ENCODE data around the gene CDYL2. TPM values are rescaled to one million over a fixed set of nuclear protein-coding genes. Genes with fewer than 3 reads are reported as not detected.

Gene CDYL2
- polyA plus RNA-seq, 1 donor: 2.5 TPM

DNA sequence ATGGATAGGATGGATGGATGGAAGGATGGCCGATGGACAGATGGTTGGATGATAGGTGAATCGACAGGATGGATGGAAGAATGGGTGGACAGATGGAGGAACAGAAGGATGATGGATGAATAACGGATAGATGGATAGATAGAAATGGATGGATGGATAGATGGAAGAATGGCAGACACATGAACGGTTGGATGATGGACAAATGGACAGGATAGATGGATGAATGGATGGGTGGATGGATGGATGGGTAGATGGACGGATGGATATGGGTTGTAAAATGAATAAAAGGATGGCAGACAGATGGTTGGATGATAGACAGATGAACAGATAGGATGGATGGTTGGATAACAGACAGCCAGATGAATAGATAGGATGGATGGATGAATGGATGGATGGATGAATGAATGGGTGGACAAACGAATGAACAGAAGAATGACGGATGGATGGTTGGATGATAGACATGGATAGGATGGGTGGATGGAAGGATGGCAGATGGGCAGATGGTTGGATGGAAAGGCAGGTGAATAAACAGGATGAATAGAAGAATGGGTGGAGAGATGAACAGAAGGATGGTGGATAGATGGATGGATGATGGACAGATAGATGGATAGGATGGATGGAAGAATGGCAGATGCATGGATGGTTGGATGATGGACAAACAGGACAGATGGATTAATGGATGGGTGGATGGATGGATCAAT, 207.7 kb downstream of the CDYL2 start:
- DNase-seq (ENCODE audit: low read depth): no peak

DNA sequence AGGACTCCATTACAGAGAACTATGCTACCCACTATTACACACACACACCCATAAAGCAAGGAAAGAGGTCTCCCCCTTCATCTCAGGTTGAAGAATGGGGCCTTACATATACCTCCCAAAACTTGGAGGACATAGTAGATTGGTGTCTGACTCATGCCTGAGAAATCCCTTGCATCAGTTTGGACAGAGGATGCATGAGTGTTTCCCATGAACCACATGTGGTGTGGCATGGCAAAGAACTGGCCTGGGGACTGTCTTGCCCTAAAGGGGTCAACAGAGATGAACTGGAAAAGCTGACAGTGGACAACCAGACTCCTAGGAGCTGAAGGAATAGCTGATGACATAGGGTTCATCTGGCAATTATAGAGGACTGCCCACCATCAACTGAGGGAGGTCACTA, 209.6 kb downstream of the CDYL2 start:
- no peak for DNase-seq (ENCODE audit: low read depth)

DNA sequence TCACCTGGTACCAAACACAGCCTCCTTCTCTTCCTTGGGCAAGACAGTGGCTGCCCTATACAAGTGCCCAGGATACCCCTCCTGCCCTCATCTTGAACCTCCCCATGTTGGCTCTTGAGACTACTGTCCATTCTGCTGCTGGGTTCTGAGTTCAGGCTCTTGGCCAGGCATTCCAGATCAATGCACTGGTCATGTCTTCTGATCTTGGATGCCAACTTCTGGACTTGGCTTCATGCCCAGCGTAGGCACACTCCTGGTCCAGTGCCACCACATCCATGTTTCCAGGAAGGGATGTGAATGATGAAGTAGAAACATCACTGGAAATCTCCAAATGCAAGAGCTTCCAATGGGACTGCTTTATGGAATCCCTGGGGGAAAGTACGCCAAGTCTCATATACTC, 212.1 kb downstream of the CDYL2 start:
- DNase-seq (ENCODE audit: low read depth): no peak

DNA sequence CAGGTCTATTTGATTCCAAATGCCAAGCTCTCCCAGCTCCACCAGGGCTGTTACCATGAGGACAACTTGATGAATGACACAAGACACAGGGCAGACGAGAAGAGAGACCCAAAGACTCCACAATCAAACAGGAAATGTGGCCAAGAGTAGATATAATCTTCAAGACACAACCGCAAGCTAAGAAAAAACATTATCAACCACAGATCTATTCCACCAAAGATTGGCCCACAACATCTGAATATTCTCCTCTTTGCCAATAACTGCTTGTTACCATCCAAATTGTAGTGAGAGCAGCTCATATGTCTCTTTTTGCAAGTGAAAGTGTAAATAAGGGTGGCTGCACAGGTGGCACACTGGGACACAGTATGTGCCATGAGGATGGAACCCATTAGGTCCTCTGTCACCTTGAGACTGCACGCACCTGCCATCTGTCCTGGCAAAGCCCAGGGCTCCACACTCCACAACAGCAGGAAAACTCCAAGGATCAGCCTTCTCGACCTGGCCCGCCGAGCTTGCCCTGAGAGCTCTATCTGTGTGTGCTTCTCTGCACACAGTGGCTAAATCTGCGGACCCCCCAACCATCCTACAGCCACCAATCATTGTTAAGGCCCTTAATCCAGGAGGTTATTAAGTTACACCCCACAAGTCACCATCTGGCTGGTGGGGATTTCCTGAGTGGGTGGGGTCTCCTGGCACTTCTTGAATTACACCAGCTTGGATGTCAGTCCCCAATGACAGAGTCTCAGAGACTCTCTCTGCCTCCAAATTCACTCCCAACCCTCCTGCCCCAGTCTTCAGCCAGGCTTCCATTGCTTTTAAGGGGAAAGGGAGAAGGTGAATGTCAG, 213.1 kb downstream of the CDYL2 start:
- no peak for DNase-seq (ENCODE audit: low read depth)

DNA sequence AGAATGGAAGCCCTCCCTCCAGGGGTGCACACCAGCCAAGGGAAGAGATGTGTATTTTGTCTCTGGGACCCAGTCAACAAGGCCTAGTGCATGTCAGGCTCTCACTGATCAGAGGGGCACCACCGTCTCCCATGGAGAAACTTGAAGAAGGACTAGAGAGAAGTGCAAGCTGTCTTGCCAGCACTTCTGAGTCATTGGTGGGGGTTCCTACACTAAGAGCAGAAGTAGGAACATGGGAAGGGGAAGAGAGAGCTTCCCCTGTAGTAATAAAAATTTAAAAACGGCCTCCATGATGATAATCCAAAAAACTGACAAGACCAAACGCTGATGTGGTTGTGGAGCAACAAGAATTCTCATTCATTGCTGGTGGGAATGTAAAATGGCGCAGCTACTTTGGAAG, 217.3 kb downstream of the CDYL2 start:
- no peak for DNase-seq (ENCODE audit: low read depth)

DNA sequence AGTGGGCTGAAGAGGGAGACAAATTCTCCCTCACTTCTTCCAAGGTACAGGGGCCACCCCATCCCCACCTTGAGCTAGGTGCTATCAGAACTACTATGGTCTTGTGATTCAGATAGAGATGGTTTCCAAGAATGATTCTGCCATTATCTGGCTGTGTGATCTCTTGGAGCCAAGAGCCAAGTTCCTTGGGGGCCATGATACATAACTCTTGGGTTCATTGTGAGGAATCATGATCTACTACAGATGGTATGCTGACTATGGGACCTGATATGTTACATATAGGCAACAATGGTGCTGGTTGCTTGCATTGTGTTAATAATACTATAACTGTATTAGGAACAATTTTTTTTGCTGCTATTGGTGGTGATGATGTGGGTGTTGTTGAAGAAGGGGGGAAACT, 217.9 kb downstream of the CDYL2 start:
- no peak for DNase-seq (ENCODE audit: low read depth)

DNA sequence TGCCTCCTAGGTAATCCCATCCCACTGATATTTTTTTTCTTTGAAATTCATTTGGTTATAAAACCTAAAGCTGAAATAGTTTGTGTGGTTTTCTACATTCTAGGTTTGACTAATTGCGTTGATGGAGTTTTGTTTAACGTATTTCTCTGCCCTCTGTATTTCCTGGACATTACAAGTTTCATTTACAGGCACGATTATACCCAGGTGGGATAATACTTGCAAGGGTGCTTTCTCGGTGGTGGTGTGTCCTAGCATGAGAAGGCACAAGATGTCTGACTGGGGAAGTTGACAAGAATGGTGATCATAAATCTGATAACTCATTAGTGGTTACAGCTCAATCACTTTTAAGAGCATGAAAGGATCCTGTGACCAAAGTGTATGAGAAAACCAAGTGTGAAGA, 218.6 kb downstream of the CDYL2 start:
- DNase-seq (ENCODE audit: low read depth): no peak

DNA sequence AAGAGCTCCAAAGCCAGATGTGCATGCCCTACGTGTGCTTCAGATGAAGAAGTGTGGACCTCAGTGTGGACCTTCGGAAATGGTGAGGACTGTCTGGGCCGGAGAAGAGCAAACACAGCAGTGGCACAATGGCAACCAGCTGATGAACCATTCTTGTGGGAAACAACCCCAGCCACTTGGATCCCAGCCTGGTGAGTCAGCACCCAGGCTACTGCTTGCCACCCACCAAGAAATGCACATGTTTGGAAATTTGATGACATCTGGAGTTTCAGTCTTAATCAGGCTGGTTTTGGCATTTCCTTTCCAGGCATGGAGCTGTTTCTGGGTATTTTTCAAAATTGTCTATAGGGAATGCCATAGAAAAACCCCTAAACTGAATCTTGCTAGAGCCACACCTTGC, 220.9 kb downstream of the CDYL2 start:
- DNase-seq (ENCODE audit: low read depth): no peak

DNA sequence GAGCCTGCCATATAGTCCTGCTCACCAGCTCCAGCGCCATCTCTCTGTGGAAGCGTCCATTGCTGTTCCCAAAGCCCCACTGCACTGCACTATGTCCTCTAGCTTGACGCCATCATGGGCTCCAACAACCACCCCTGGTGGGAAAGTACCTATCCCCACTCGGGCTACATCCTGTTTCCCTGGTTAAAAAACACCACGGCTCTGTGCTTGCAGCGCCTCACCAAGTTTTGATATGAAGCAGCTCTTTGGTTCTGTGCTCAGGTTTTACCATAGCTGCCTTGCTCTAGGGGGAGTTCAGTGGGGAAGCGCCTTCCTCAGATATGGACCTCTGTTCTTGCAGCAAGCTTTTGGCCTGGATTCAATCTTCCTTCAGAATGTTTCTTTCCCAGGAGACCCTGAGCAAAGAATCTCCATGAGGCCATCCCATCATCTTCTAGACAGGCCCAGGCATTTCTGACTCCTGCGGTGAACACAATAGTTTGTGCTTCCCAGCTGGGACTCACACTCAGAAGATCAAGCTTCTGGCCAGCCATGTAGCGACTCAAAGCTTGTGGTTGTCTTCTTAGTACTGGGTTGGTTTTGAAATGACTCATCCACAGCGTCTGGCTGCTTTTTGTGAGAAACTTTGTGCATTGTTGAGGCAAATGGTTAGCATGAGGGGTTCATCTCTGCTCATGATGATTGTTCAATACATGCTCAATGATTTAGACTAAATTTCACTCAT, 224.1 kb downstream of the CDYL2 start:
- DNase-seq (ENCODE audit: low read depth): no peak

DNA sequence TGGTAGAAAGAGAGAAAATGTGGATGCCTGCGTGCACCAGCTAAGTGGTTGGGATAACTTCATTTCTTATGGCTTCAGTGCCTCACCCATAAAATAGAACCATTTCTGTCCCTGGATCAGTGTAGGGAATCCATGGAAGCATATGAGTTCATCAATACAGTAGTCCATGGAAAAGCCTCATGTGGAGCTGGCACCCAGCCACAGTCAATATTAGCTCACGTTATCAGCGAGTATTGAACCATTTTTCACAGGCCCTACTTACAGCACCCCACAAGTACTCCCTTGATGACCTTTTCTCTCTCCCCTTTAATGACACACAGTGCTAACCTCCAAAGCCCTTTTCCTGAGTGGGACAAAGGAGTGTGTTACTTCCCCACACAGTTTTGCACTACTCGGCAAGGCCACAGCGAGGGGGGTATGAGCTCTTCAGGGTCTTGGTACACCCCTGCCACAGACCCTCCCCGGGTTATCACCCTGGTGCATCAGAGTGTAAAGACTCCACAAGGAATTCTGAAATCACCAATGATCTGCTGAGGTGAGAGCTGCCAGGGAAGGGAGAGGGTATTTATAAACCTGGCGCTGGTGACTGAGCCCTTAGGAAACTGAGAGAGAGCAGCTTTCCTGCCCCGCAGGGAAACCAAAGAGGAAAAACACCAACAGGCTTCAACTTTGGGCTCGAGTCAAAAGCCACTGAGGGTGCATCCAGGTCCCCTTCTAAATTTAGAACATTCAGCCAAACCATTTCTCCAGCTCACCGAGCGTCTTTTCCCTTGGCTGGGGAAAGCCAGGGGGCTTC, 226.7 kb downstream of the CDYL2 start:
- no peak for DNase-seq (ENCODE audit: low read depth)

DNA sequence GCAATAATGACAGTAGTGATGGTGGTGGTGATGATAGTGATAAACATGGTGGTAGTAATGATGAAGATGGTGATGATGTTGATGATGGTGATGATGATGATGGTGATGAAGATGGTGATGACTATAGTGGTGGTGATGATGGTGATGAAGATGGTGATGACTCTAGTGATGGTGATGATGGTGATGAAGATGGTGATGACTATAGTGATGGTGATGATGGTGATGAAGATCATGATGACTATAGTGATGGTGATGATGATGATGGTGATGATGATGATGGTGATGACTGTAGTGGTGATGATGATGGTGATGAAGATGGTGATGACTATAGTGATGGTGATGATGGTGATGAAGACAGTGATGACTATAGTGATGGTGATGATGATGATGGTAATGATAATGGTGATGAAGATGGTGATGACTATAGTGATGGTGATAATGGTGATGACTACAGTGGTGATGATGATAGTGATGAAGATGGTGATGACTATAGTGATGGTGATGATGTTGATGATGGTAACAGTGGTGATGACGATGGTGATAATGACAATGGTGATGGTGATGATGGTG, 228.0 kb downstream of the CDYL2 start:
- DNase-seq (ENCODE audit: low read depth): no peak

DNA sequence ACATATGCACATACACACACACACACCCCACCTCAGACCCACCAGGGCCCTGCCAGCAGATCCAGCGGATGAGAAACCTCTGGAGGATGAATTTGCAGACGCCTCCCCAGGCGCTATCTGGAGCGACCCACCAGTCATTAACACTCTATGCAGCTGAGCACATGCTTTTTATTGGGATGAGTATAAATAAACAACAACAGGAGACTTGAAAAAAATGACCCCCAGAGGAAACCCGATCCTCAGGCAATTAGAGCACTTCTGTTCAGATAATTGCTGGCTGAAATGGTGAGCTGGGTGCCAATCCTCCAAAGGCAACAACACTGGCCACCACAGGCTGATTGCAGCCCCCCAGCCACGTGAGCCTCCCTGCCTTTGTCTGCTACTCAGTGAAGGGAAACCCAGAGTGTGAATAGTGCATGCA, 230.7 kb downstream of the CDYL2 start:
- DNase-seq (ENCODE audit: low read depth): no peak

DNA sequence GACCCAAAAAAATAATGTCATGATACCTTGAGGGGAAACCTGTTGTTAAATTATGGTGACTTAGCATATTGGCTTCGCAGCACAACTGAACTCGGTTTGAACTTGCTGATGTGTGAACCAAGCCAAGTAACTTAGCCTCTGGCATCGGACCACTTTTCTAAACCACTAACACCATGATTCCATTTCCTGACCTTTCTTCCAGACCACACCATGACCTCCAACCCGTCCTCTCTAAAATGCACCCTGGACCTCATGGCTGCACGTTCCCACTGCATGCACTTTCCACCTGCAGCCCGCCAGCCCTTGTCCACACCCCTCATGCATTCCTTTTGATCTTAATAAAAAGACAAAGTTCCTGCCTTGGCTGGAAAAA, 234.3 kb downstream of the CDYL2 start:
- DNase-seq (ENCODE audit: low read depth): no peak

DNA sequence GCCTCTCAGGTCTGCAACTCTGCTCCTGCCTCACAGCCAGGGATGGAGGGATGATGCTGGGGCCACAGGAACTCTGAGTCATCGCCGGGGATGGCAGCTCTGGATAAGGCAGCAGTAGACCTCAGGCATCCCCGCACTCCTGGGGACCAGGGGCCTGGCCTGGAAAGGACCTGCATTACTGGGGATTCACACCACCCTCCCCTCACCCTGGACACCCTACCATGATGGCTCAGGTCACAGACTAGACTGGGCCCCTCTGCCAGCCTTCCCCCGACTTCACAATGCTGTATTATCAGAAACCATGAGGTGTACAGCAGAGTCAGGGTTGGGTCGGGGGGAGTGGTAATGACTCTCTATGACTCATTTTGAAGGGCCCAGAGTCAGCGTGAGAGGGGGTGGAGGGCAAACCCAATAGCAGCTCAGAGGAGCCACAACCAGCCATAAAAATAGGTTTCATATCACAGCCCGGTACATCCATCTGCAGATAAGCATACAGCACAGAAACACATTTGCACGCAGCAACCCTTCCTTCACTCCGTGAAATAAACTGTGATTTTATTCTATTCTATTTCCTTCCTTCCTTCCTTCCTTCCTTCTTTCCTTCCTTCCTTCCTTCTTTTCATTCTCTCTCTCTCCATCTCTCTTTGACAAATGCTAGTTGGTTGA, 234.8 kb downstream of the CDYL2 start:
- no peak for DNase-seq (ENCODE audit: low read depth)

DNA sequence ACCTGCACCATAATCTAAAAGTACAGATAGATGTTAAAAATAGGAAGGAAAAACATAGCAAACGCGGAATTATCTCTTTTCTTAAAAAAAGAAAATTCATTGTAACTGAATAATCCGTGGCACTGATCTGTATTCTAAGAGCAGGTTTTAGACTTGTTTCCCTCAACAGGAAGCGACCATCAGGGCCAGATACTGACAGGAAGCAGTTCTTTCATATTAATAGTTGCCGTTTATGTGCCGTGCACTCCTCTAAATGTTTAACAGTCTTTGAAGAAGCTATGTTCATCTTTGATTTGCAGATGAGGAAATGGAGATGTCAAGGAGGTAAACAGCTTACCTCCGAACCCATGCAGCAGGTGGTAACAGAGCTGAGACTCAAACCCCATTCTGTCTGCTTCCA, 240.0 kb downstream of the CDYL2 start:
- DNase-seq (ENCODE audit: low read depth): no peak

DNA sequence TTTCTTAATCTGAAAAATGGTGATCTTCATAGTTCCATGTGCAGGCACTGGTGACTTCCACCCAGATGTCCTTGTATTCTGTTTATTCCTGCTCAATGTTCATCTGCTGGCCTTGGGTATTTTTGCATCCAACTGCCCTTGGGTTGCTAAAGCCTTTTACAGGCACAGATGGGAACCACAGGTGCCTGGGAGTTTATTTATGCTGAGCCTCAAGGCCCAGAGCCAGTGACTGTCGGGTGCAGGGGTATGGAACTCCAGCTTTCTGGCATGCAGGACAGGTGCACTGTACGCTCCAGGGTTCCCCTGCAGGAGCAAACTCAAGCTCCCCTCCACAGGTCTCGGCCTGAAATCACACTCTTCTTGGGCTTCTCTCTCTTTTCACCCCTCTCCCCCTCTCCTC, 241.3 kb downstream of the CDYL2 start:
- no peak for DNase-seq (ENCODE audit: low read depth)

DNA sequence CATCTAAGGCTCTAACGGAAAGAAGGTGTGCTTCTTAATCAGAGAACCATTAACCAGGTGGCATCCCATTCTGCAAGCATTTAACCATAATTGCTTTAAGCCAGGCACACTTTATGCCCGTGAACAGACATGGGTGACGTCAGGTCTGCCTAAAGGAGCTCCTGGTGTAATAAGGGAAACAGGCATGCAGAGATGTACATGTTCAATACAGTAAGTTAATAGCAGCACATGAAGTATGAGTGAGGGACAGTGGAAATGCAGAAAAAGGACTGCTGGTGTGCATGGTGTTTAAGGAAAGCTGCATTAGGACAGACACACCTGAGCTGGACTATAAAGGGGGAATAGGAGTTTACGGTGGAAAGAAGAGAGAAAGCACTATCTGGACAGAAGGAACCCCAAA, 245.0 kb downstream of the CDYL2 start:
- DNase-seq (ENCODE audit: low read depth): no peak

DNA sequence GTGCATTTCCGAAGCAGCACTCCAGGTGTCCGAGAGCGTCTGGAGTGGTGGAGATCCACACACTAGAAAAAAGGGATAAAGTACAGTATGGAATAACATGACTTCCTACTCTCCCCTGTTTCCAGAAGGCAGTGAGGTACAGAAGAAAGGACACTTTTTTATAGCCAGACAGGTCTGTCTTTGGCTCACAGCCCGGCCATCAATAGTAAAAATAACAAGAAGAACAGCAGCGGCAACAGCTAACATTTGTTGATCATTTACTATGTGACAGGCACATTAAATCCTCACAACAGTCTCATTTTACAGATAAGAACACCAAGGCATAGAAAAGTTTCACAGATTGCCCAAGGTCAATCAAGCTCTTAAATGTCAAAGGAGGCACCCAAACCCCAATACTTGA, 247.4 kb downstream of the CDYL2 start:
- DNase-seq (ENCODE audit: low read depth): no peak

DNA sequence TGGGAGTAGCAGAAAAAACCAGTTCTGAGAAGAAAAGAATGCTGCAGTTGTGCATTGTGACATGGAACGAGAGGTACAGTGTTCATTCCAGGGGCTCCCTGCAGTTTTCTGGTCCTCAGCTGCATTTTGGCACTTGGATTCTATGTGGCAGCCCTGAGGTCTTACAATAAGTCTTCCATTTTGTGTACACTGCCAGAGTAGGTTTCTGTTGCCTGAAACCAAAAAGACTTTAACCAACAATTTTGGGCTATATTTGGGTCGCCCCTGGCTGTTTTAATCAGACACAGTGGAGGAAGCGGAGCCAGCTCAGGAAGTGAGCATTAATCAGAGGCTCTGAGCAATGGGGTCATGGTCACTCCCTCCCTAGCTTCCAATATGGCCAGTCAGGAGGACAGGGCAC, 247.9 kb downstream of the CDYL2 start:
- no peak for DNase-seq (ENCODE audit: low read depth)

DNA sequence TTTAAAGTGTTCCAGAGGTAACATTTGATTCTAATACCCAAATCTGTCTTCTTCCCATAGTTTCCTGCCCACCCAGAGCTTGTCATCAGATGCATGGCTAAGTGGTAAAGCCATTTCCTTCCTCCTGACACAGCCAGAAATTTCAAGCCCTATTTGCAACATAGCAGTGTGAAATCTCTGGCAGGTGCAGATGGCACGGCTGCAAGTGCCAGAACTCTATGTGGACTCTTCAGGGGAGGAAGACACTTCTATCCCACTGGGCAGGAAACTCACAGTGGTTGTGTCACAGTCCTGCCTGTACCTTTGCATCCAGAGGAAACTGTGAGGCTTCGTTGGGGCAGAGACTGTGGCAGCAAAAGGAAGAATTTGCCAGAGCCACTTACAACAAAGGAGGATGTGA, 250.4 kb downstream of the CDYL2 start:
- no peak for DNase-seq (ENCODE audit: low read depth)

DNA sequence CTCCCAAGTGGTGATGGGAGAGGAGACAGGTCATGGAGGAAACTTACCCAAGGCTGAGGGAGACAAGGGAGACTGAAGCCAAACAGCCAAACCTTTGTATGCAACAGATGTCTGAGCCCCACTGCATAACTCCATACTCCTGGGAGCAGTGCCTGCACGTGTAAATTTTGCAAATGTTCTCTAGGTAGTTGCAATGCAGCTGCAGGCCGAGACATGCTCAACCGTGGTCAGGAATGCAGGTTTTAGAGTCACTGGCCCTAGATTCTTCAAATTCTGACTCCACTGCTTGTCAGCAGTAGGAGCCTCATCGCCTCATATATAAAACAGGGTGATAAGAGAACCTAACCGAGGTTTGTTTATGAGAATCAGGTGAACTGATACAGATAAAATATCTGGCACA, 252.1 kb downstream of the CDYL2 start:
- no peak for DNase-seq (ENCODE audit: low read depth)

Data from forelimb muscle (tissue), 1 donor.